Spleen (tissue), 11 donors: Measurements from ENCODE around the gene SMPD1. TPM values are rescaled to one million over a fixed set of nuclear protein-coding genes. Genes with fewer than 3 reads are reported as not detected.

Source experiments
- DNase-seq: peaks from one replicate; pipeline ENCODE4 v3.0.0-alpha.2; 2020
- H3K27ac ChIP-seq, 8 donors: fragments of 200-600 bp; sonication (generic) in 7 of 8; 1 replicate in 4 of 8; 2 replicates in 4 of 8; pipeline versions ENCODE4 v1.5.0 to v1.8.0; 2016 to 2021; ENCODE audit warnings: inconsistent platforms in 4 of 8, mild to moderate bottlenecking in 4 of 8, moderate library complexity in 1 of 8
- H3K27me3 ChIP-seq, 7 donors: fragments of 200-600 bp; sonication (generic) in 6 of 7; replicated peaks in 1 of 7; 1 replicate in 4 of 7; 2 replicates in 3 of 7; pipeline versions ENCODE4 v1.5.0 to v1.8.0; 2016 to 2021; ENCODE audit warnings: inconsistent platforms in 3 of 7, mild to moderate bottlenecking in 1 of 7
- H3K36me3 ChIP-seq, 6 donors: fragments of 200-600 bp; sonication (generic) in 5 of 6; 1 replicate in 4 of 6; 2 replicates in 2 of 6; pipeline versions ENCODE4 v1.5.0 to v1.8.0; 2016 to 2021; ENCODE audit warnings: inconsistent platforms in 2 of 6
- H3K4me1 ChIP-seq, 6 donors: fragments of 200-600 bp; sonication (generic) in 5 of 6; 1 replicate in 3 of 6; 2 replicates in 3 of 6; pipeline versions ENCODE4 v1.5.0 to v1.8.0; 2016 to 2021; ENCODE audit warnings: inconsistent platforms in 3 of 6
- H3K4me3 ChIP-seq, 8 donors: fragments of 200-600 bp; sonication (generic) in 7 of 8; 1 replicate in 4 of 8; 2 replicates in 4 of 8; pipeline versions ENCODE4 v1.5.0 to v1.8.0; 2016 to 2021; ENCODE audit warnings: inconsistent platforms in 4 of 8, mild to moderate bottlenecking in 4 of 8, moderate library complexity in 2 of 8
- H3K9me3 ChIP-seq, 8 donors: fragments of 200-600 bp; sonication (generic) in 7 of 8; 1 replicate in 4 of 8; 2 replicates in 4 of 8; pipeline versions ENCODE4 v1.5.0 to v1.8.0; 2016 to 2021; ENCODE audit warnings: inconsistent platforms in 4 of 8
- POLR2A ChIP-seq, 3 donors: fragments of 450-650 bp; IDR thresholded peaks; one replicate each; pipeline ENCODE4 v1.5.1; 2017; ENCODE audit warnings: antibody characterized with exemption in 3 of 3, mild to moderate bottlenecking in 1 of 3
- POLR2AphosphoS5 ChIP-seq, 3 donors: sonication (generic); formaldehyde crosslinking; IDR thresholded peaks; one replicate each; pipeline ENCODE4 v1.5.1; 2017; ENCODE audit warnings: antibody characterized with exemption in 3 of 3
- WGBS, 5 donors: extraction: QIAGEN DNeasy Blood & Tissue Kit in 3 of 5; methylation state at CpG; one replicate each; pipeline versions ENCODE4 v1.1.5 to v1.1.7; 2013 to 2018; 5-methylcytosine and 5-hydroxymethylcytosine counted together
- intact Hi-C: fragments of 100-400 bp; cut with DNase I; formaldehyde crosslinking; loops from one replicate; pipeline ENCODE4 v1.15.0; 2023; ENCODE audit warnings: low total_unique reads
- polyA plus RNA-seq, 3 donors: library from polyadenylated mRNA; stranded (reverse); fragments of 200-250 nt; gene quantifications; one replicate each; pipeline ENCODE4 v1.2.1, GENCODE V29; 2013
- total RNA-seq, 7 donors: library from RNA; depleted of rRNA in 3 of 7; stranded (reverse); fragments of >200 nt in 3 of 7; fragmentation: NEBNext Ultra II Directional in 4 of 7; extraction: Animal tissue kit (Norgen Biotek cat#: 25700) in 4 of 7; gene quantifications; one replicate each; pipeline versions ENCODE4 v1.1.0 to v1.2.1, GENCODE V29; 2016 to 2021
- TF ChIP-seq, protein P1 (sequence below), 11 experiments: fragments of 200-600 bp in 7 of 11; fragments of 450-650 bp in 4 of 11; sonication (generic) in 4 of 11; IDR thresholded peaks in 8 of 11; conservative IDR thresholded peaks in 3 of 11; 1 replicate in 7 of 11; 2 replicates in 4 of 11; pipeline versions ENCODE4 v1.4.0 to v1.8.0; 2016 to 2021; ENCODE audit warnings: antibody characterized with exemption in 11 of 11, inconsistent platforms in 4 of 11, mild to moderate bottlenecking in 1 of 11
- donor health status: healthy with polysubstance abuse.
- donor health status: DM: no; HTN: no; CAD: no; lungs with moderate emphysema.
- donor health status: DM: no; HTN: no; CAD: no.
- donor health status: Bipolar disorder and iron deficiency.
- donor health status: healthy.
- donor health status: DM: no; HTN: no; CAD: no.
- donor health status: DM: yes; HTN: yes; CAD: no.

Gene SMPD1
- total and polyA plus RNA-seq, 10 donors = 21.9 to 33.8 (median 27.2) TPM

DNA sequence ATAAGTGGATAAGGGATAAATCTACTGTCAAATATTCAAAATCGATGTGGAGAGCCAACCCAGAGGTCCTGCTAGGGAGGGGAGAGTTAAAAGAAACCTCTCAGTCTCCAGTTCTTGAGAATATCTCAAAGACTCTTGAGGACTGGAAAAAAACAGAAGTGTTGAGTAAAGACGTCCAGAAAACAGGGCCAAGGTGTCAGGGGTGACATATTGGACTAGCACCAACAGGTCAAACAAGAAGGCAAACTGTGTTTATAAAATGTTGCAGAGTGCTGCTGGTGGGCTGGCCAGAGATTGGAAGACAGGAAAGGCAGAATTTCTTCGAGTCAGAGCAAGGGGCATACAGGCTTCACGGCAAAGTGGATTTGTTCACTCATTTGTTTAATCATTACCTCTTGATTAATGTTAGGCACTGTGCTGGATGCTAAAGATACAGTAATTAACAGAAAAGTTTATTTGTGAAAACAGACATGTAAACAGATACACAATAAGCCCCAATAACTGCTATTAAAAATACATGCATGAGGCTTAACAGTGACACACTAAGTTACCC is 33.7 kb upstream of the SMPD1 start:
- intact Hi-C loops = loop anchor here (10.0 kb wide), 1 partner anchor 102 kb away; the partner anchor contains the start of gene CCKBR
- Histone ChIP-seq H3K36me3 (no peaks in the 10 kb centered on the region), H3K4me3 (no peak overlapping the region), H3K27ac (no peak overlapping the region), H3K9me3 (no peaks in the 10 kb centered on the region), H3K4me1 (peaks cover 0 to 6% (median 0%) of the 10 kb centered on the region in 6 donors), H3K27me3 (no peaks in the 10 kb centered on the region)
- DNase-seq = no peak
- TF ChIP-seq POLR2A (IDR thresholded peaks at IDR 0.05) = no peak
- WGBS, 5 donors = 57 to 79% (median 72%) methylated on average over 4 of the region's 4 CpGs

DNA sequence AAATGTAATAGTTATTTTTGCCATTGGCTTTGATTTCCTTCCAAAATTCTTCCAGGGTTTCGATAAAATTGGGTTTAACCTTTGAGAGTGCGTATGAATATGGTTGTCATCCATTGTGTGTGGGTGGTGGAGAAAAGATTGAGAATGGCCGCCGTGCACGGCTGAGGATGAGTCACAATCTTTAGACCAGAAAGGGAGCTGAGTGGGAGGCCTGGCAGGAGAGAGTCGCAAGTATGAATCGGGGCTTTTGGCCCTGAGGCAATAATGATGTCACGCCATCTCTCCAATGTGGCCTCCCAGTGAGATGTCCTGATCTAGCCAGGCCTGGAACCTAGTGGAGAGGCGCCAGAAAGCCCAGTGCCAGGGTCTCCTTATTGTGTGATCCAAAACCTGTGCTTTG is 33.1 kb upstream of the SMPD1 start:
- H3K27me3 ChIP-seq = no peaks in the 10 kb centered on the region
- no peak overlapping the region for H3K4me3 ChIP-seq
- TF ChIP-seq, protein P1, sequence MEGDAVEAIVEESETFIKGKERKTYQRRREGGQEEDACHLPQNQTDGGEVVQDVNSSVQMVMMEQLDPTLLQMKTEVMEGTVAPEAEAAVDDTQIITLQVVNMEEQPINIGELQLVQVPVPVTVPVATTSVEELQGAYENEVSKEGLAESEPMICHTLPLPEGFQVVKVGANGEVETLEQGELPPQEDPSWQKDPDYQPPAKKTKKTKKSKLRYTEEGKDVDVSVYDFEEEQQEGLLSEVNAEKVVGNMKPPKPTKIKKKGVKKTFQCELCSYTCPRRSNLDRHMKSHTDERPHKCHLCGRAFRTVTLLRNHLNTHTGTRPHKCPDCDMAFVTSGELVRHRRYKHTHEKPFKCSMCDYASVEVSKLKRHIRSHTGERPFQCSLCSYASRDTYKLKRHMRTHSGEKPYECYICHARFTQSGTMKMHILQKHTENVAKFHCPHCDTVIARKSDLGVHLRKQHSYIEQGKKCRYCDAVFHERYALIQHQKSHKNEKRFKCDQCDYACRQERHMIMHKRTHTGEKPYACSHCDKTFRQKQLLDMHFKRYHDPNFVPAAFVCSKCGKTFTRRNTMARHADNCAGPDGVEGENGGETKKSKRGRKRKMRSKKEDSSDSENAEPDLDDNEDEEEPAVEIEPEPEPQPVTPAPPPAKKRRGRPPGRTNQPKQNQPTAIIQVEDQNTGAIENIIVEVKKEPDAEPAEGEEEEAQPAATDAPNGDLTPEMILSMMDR (IDR thresholded peaks at IDR 0.05 in 8 of 11, conservative IDR thresholded peaks at IDR 0.05 in 3 of 11) = no peak
- no peak for TF ChIP-seq POLR2AphosphoS5 (IDR thresholded peaks at IDR 0.05)
- H3K27ac ChIP-seq = no peak overlapping the region
- no peaks in the 10 kb centered on the region for H3K9me3 ChIP-seq
- H3K4me1 ChIP-seq = peaks cover 0 to 6% (median 0%) of the 10 kb centered on the region in 6 donors
- intact Hi-C loops = loop anchor here (10.0 kb wide), 1 partner anchor 102 kb away; the partner anchor contains the start of gene CCKBR
- 52 to 73% (median 69%) methylated on average over 9 of the region's 9 CpGs for WGBS, 5 donors
- no peak for DNase-seq
- H3K36me3 ChIP-seq = no peaks in the 10 kb centered on the region

DNA sequence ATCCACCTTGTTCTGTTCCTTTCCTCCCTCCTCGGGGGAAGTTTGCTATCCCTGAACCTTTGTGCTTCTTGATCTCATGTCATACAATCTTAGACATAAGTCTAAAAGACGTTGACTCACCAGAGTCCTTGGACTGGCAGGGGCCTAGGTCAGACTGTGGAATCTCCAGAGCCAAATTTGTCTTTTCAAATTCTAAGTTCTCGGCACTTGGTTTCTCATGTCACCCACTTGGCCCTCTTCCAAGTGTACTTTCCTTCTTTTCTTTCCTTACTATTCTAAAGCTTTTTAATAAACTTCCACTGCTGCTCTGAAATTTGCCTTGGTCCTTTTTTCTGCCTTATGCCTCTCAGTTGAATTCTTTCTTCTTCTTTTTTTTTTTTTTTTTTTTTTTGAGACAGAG is 30.1 kb upstream of the SMPD1 start:
- TF ChIP-seq, protein P1 (IDR thresholded peaks at IDR 0.05 in 8 of 11, conservative IDR thresholded peaks at IDR 0.05 in 3 of 11) = no peak
- TF ChIP-seq POLR2A (IDR thresholded peaks at IDR 0.05) = no peak
- TF ChIP-seq POLR2AphosphoS5 (IDR thresholded peaks at IDR 0.05) = no peak
- no peak overlapping the region for H3K27ac ChIP-seq

DNA sequence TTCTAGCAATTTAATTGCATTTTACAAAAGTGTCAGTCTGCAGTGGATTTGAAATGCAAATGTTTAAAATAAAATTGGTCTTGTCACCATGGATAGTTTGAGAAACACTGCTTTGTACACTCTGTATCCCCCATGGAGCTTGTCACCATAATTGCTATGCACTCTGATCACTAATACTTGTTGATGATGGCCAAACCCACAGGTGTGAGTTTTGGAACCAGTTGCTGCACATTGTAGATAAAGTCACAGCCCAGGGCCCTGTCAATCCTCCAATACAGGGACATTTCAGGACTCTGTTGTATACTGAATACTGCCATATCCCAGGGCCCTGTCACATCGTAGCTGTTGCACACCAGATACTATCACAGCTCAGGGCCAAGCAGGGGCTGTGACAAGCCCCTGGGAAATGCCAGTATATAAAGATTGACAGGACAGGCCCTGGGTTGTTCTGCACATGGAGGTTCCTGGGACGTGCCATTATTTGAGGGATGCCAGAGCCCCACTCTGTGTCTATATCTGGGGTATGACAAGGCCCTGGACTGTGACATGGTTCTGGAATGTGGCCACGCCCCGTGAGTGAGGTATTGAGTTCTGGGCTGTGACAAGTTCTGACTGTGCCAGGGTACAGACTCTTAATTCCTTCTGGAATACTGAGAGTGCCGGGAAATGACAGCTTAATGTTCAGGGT is 27.9 kb upstream of the SMPD1 start:
- intact Hi-C loops = no loop called here
- Histone ChIP-seq H3K9me3 (no peaks in the 10 kb centered on the region), H3K4me3 (no peak overlapping the region), H3K27me3 (no peaks in the 10 kb centered on the region), H3K27ac (no peak overlapping the region), H3K4me1 (no peaks in the 10 kb centered on the region), H3K36me3 (no peaks in the 10 kb centered on the region)
- 74 to 94% (median 82%) methylated on average over 3 to 5 of the region's 5 CpGs for WGBS, 5 donors
- TF ChIP-seq POLR2A (IDR thresholded peaks at IDR 0.05) (no peak), POLR2AphosphoS5 (IDR thresholded peaks at IDR 0.05) (no peak)
- TF ChIP-seq, protein P1 (IDR thresholded peaks at IDR 0.05 in 8 of 11, conservative IDR thresholded peaks at IDR 0.05 in 3 of 11) = no peak
- DNase-seq = no peak

More for the DNA sequence above, 30.1 kb upstream of the SMPD1 start:
- Histone ChIP-seq H3K4me1 (no peaks in the 10 kb centered on the region), H3K4me3 (no peak overlapping the region), H3K27me3 (no peaks in the 10 kb centered on the region), H3K9me3 (no peaks in the 10 kb centered on the region), H3K36me3 (no peaks in the 10 kb centered on the region)
- intact Hi-C loops = no loop called here
- DNase-seq = no peak
- 65 to 84% (median 71%) methylated on average over 3 of the region's 3 CpGs for WGBS, 5 donors
